GM19468 (cell line): ENCODE measurements around the gene DNAJC16.
"Not testable (repeated sequence)": the region's sequence is repeated elsewhere in the genome, so short reads cannot be mapped to it uniquely, and the experiment has no call there.

Source experiments
- ATAC-seq: cut with Tn5 transposase; IDR thresholded peaks from one replicate; pipeline ENCODE4 v1.9.1; 2021; ENCODE audit warnings: mild to moderate bottlenecking, moderate library complexity, moderate number of reproducible peaks; ENCODE audit not compliant: unreplicated experiment; ENCODE audit errors: extremely low read depth

Gene DNAJC16

GRCh38 chr1:15504436-15504835, 22.2 kb upstream of the DNAJC16 start:
- no peak for ATAC-seq

- ATAC-seq, result no peak
Observed at GRCh38 chr1:15506831-15507230, 19.8 kb upstream of the DNAJC16 start.

GRCh38 chr1:15507278-15507677, 19.4 kb upstream of the DNAJC16 start:
- ATAC-seq, result no peak

DNA sequence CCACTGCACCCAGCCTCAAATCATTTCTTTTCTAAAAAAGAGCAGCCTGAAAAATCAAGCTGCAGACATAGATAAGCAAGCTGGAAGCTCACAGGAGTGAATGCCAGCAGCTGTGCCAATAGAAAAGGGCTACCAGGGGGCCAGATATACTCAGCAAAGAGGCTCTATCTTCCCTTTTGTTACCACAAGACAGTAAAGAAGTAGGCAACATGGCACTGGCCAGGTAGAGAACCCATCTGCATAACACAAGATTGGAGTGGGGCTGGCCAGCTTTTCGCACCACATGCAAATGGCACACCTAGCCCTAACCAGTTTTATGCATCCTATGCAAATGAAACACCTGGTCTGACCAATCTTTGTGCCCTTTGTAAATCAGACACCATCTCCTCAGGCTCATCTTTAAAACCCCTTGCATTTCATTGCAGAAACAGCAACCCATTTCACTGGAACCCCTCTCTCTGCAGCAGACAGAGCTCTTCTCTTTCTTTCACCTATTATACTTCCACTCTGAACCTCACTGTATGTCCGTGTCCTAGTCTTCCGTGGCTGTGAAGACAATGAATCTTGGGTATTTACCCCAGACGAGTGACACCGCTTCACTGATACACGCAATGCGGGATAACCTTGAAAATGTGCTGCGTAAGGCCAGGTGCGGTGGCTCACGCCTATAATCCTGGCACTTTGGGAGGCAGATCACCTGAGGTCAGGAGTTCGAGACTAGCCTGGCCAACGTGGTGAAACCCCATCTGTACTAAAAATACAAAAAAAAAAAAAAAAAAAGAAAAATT, 17.8 kb upstream of the DNAJC16 start:
- no peak for ATAC-seq

- no peak for ATAC-seq
Observed at GRCh38 chr1:15509586-15509985, 17.1 kb upstream of the DNAJC16 start.

DNA sequence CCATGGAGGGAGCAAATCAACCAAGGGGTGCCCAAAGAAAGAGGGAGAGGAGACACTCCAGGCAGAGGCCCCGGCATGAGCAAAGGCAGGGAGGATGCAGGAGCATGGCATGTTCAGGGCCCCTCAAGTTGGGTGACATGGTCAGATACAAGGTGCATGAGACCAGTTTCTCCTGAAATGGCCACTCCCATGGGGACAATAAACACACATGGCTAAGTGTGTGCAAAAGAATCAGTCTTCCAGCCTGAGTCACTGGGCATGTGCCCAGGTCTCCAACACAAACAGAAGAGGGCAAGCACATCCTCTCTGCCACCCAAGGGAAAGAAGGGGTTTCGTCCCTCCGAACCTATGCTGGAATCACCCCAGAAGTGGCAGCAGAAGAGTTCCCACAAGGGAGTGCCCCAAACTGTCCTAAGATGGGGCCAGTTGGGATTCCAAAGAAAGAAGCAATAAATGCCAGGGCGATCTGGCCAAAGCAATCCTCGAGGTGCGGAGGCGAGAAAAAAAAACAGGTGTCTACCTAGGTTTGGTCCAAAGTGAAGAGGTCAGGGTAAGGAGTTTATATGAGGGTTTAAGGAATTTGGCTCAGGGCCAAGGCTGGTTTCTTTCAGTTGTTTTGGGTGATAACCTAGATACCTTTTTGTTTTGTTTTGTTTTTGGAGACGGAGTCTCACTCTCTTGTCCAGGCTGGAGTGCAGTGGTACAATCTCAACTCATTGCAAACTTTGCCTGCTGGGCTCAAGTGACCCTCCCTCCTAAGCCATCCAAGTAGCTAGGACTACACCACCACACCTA, 15.8 kb upstream of the DNAJC16 start:
- ATAC-seq, result no peak

GRCh38 chr1:15513192-15513591, 13.5 kb upstream of the DNAJC16 start:
- no peak for ATAC-seq

- ATAC-seq, result no peak
Observed at GRCh38 chr1:15513919-15514318, 12.7 kb upstream of the DNAJC16 start.

GRCh38 chr1:15514557-15514956, 12.1 kb upstream of the DNAJC16 start:
- ATAC-seq, result not testable (repeated sequence)

GRCh38 chr1:15515022-15515663, 11.5 kb upstream of the DNAJC16 start:
- ATAC-seq, result no peak

GRCh38 chr1:15519625-15520024, 7.0 kb upstream of the DNAJC16 start:
- ATAC-seq, result no peak

DNA sequence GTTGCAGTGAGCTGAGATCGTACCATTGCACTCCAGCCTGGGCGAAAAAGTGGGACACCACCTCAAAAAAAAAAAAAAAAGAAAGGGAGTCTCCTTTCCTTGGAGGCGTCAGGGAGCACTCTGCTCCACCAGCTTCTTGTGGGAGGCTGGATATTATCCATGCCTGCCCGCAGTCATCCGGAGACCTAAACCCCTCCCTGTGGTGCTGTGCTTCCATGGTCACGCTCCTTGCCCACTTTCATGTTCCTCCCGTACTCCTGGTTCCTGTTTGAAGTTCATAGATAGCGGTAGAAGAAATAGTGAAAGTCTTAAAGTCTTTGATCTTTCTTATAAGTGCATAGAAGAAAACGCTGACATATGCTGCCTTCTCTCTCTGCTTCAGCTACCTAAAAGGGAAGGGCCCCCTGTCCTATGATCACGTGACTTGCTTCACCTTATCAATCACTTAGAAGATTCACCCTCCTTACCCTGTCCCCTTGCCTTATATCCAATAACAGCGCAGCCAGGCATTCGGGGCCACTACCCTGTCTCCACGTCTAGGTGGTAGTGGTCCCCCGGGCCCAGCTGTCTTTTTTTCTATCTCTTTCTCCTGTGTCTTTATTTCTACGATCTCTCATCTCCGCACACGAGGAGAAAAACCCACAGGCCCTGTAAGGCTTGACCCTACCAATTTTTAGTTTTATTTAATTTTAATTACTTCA, 5.3 kb upstream of the DNAJC16 start:
- ATAC-seq, result not testable (repeated sequence)

DNA sequence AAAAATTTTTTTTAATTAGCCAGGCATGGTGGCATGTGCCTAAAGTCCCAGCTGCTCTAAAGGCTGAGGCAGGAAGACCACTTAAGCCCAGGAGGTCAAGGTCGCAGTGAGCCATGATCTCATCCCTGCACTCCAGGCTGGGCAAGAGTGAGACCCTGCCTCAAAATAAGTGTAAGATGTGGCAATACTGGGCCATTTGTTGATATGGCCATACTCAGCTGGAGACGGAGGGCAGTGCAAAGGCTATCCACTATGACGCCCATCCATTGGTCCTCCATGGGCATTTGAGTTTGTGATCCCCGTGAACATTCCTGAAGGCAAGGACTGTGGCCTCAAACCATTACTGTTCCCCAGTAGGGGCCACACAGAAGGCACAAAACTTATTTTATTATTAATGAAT, 4.1 kb upstream of the DNAJC16 start:
- ATAC-seq, result no peak

GRCh38 chr1:15523104-15524020, 3.3 kb upstream of the DNAJC16 start:
- no peak for ATAC-seq

DNA sequence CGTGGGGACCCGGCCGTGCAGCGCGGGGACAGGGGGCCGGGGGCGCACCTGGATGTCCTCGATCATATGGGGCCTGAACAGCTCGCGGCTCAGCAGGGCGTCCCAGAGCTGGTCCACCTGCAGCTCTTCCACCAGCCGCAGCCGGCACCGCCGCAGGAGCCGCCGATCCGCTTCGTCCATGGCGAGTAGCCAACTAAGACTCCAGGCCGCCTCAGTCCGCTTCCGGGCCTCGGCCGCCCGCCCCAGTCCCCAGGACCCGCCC, 2.7 kb upstream of the DNAJC16 start, which contains the start of gene CASP9:
TSS of gene CASP9 (minus strand) at position 195 of the 262 bp plus-strand sequence. CDS start at position 180, 15 bp downstream.
- ATAC-seq, result no peak

DNA sequence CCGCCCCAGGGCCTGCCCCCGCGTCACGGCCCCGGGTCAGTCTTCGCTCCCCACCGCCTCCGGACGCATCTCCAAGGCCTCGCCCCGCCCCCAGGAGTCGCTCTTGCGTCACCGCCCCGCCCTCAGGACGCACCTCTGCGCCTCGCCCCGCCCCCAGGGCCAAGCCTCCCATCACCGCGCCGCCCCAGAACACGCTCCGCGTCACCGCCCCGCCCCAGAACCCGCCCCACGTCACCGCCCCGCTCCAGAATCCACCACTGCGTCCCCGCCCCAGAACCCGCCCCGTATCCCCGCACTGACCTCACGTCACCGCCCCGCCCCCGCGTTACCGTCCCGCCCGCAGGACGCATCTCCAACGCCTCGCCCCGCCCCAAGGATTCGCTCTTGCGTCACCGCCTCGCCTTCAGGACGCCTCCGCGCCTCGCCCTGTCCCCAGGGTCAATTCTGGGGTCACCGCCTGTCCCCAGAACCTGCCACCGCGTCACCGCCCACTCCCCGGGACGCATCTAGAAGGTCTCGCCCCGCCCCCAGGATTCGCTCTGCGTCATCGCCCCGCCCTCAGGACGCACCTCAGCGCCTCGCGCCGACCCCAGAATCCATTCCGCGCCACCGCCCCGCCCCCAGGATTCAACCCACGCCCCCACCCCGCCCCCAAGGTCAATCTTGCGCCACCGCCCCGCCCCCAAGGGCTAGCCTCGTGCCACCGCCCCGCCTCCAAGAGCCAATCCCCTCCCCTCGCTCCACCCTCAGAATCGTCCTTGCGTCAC, 2.2 kb upstream of the DNAJC16 start:
- peak; percentile 24 for ATAC-seq

DNA sequence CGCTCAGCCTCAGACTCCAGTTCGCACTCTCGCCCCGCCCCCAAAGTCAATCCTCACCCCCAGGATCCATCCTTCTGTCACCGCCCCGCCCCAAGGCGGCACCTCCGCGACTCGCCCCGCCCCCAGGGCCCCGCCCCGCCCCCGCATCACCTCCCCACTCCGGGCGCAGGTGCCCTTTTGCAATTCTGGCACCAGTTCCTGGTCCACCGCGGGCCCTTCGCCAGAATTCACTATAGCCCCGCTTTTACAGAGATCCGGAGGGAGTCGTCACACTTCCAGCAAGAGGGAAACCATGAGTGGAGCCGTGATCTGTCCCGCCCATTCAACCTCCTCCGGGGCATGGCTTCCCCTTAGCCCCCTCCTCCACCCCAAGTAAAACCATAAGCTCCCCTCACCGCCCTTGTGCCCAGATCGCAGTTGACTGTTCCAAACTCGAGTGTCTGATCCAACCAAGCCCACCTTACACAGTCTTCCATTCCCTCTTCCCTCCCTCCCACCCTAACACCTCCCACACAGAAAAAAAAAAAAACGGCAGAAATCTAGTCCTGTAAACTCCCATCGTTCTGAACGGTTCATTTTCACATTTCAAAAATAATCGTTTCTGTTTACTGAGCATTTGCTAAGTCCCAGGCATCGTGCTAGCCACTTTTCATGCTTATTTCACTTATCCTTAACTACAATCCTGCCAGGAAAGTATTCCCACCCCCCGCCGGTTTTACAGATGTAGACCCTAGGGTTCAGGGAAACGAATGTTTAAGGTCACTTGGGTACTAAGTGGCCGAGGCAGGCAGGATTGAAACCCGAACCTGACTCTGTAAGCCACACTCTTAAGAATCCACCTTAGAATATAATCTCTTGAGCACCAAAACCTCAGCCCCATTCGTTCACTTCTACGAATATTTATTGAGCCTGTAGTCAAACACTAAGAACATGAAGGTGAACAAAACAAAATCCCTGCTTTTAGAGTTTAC, 1.3 kb upstream of the DNAJC16 start:
- no peak for ATAC-seq

DNA sequence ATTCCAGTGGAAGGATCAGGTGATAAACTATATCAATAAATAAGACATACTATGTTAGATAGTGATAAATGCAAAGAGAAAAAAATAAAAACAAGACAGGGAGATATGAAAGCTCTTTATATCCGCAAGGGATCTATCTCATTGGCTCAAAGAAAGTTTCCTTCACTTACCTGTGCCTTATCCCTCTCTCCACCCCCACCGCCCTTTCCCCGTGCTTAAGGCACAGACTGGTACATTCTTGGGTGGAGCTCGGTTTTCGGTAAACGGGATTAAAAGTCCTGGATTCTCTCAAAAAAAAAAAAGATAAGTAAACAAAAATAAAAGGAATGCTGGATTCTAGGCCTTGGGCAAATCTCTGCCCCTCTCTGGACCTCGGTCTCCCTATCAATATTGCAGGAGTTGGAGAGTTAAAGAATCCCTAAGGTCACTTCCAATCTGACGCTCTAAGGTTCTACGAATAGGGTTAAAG, 593 bp upstream of the DNAJC16 start:
- ATAC-seq, result no peak
